CD14-positive monocyte (primary cell): ENCODE results near the gene FGD2. TPM values are rescaled to one million over a fixed set of nuclear protein-coding genes. Genes with fewer than 3 reads are reported as not detected.

Experiments used
- DNase-seq, 3 donors: peaks; one replicate each; pipeline ENCODE4 v3.0.0-alpha.2; 2011 to 2022
- H2AFZ ChIP-seq: 2 replicates; pipeline ENCODE4 v1.6.0; 2012; ENCODE audit warnings: mild to moderate bottlenecking, low read depth, low read length, inconsistent platforms; ENCODE audit not compliant: insufficient read depth, poor library complexity, severe bottlenecking
- H3K27ac ChIP-seq, 2 donors: 1 replicate in 1 of 2; 2 replicates in 1 of 2; pipeline ENCODE4 v1.5.1; 2012 to 2013; ENCODE audit warnings: low read length in 2 of 2, control low read depth in 1 of 2, inconsistent platforms in 1 of 2, low read depth in 1 of 2, mild to moderate bottlenecking in 1 of 2
- H3K27me3 ChIP-seq, 2 donors: one replicate each; pipeline versions ENCODE4 v1.6.0 to v1.6.1; 2011 to 2013; ENCODE audit warnings: low read length in 2 of 2; ENCODE audit not compliant: control insufficient read depth in 2 of 2, insufficient read depth in 2 of 2
- H3K36me3 ChIP-seq, 2 donors: replicated peaks in 1 of 2; 1 replicate in 1 of 2; 2 replicates in 1 of 2; pipeline versions ENCODE4 v1.5.1 to v1.6.1; 2012 to 2013; ENCODE audit warnings: low read length in 2 of 2, control low read depth in 1 of 2, inconsistent platforms in 1 of 2, mild to moderate bottlenecking in 1 of 2; ENCODE audit not compliant: insufficient read depth in 2 of 2, control insufficient read depth in 1 of 2
- H3K4me1 ChIP-seq, 2 donors: 1 replicate in 1 of 2; 2 replicates in 1 of 2; pipeline versions ENCODE4 v1.5.1 to v1.6.1; 2012 to 2013; ENCODE audit warnings: low read length in 2 of 2, control low read depth in 1 of 2, inconsistent platforms in 1 of 2, mild to moderate bottlenecking in 1 of 2, moderate library complexity in 1 of 2; ENCODE audit not compliant: insufficient read depth in 2 of 2, control insufficient read depth in 1 of 2
- H3K4me2 ChIP-seq: replicated peaks from 2 replicates; pipeline ENCODE3; 2012; ENCODE audit warnings: low read length, moderate library complexity, mild to moderate bottlenecking; ENCODE audit not compliant: poor library complexity, severe bottlenecking; ENCODE audit errors: extremely low read depth
- H3K4me3 ChIP-seq, 3 experiments: fragments of 200-600 bp in 1 of 3; sonication (generic) in 1 of 3; replicated peaks in 1 of 3; 1 replicate in 2 of 3; 2 replicates in 1 of 3; pipeline ENCODE4 v1.5.1; 2011 to 2013; ENCODE audit warnings: low read length in 3 of 3, mild to moderate bottlenecking in 3 of 3, control low read depth in 2 of 3, low read depth in 2 of 3, inconsistent platforms in 1 of 3, moderate library complexity in 1 of 3
- H3K79me2 ChIP-seq: 2 replicates; pipeline ENCODE4 v1.6.0; 2012; ENCODE audit warnings: mild to moderate bottlenecking, control low read depth, inconsistent platforms, low read length, moderate library complexity; ENCODE audit not compliant: insufficient read depth
- H3K9ac ChIP-seq: 2 replicates; pipeline ENCODE4 v1.6.0; 2017; ENCODE audit warnings: low read length, mild to moderate bottlenecking; ENCODE audit not compliant: insufficient read depth, poor library complexity, severe bottlenecking
- H3K9me3 ChIP-seq, 2 donors: replicated peaks in 1 of 2; 1 replicate in 1 of 2; 2 replicates in 1 of 2; pipeline versions ENCODE4 v1.5.1 to v1.6.1; 2012 to 2013; ENCODE audit warnings: low read length in 2 of 2, control low read depth in 1 of 2; ENCODE audit not compliant: control insufficient read depth in 1 of 2, insufficient read depth in 1 of 2
- H4K20me1 ChIP-seq: 2 replicates; pipeline ENCODE4 v1.6.0; 2012; ENCODE audit warnings: mild to moderate bottlenecking, low read length, control low read depth, moderate library complexity; ENCODE audit not compliant: insufficient read depth
- H3K27ac Mint-ChIP-seq, 7 donors: one replicate each; pipeline ENCODE4 v1.8.0; 2020; ENCODE audit warnings: mild to moderate bottlenecking in 7 of 7, mixed read lengths in 7 of 7, moderate library complexity in 6 of 7, inconsistent platforms in 2 of 7
- H3K27me3 Mint-ChIP-seq, 3 donors: one replicate each; pipeline ENCODE4 v1.8.0; 2021 to 2022; ENCODE audit warnings: low read depth in 3 of 3, mild to moderate bottlenecking in 3 of 3, mixed read lengths in 3 of 3, moderate library complexity in 3 of 3, inconsistent platforms in 1 of 3
- H3K36me3 Mint-ChIP-seq, 2 donors: one replicate each; pipeline ENCODE4 v1.8.0; 2020; ENCODE audit warnings: mixed read lengths in 2 of 2, inconsistent platforms in 1 of 2, mild to moderate bottlenecking in 1 of 2
- H3K4me1 Mint-ChIP-seq: one replicate; pipeline ENCODE4 v1.8.0; 2020; ENCODE audit warnings: mild to moderate bottlenecking, mixed read lengths
- H3K4me3 Mint-ChIP-seq, 2 donors: one replicate each; pipeline ENCODE4 v1.8.0; 2020; ENCODE audit warnings: mild to moderate bottlenecking in 2 of 2, mixed read lengths in 2 of 2, moderate library complexity in 1 of 2
- H3K9me3 Mint-ChIP-seq, 7 donors: one replicate each; pipeline ENCODE4 v1.8.0; 2020 to 2022; ENCODE audit warnings: mixed read lengths in 7 of 7, mild to moderate bottlenecking in 6 of 7, moderate library complexity in 6 of 7, inconsistent platforms in 2 of 7
- WGBS: methylation state at CpG from one replicate; pipeline ENCODE4 v1.1.5; 2013; ENCODE audit warnings: missing lambda C conversion rate; ENCODE audit not compliant: insufficient coverage; 5-methylcytosine and 5-hydroxymethylcytosine counted together
- intact Hi-C, 2 donors: fragments of 100-400 bp; cut with micrococcal nuclease; formaldehyde crosslinking; loops; one replicate each; pipeline versions ENCODE4 v1.15.0 to v1.15.1; 2023
- polyA plus RNA-seq, 3 donors: library from polyadenylated mRNA; depleted of rRNA in 1 of 3; unstranded in 2 of 3; stranded (reverse) in 1 of 3; fragments of 300-500 nt in 2 of 3; fragments of >200 nt in 1 of 3; fragmentation: Illumina TruSeq in 2 of 3; gene quantifications; 1 replicate in 2 of 3; 2 replicates in 1 of 3; pipeline ENCODE4 v1.2.3, GENCODE V29; 2012 to 2021
- TF ChIP-seq, protein P1 (sequence below): fragments of 200-600 bp; IDR thresholded peaks from one replicate; pipeline ENCODE4 v1.8.0; 2022; ENCODE audit warnings: antibody characterized with exemption, mild to moderate bottlenecking

FGD2 gene
- polyA plus RNA-seq, 3 donors = 25.3 to 356 (median 50.0) TPM

DNA sequence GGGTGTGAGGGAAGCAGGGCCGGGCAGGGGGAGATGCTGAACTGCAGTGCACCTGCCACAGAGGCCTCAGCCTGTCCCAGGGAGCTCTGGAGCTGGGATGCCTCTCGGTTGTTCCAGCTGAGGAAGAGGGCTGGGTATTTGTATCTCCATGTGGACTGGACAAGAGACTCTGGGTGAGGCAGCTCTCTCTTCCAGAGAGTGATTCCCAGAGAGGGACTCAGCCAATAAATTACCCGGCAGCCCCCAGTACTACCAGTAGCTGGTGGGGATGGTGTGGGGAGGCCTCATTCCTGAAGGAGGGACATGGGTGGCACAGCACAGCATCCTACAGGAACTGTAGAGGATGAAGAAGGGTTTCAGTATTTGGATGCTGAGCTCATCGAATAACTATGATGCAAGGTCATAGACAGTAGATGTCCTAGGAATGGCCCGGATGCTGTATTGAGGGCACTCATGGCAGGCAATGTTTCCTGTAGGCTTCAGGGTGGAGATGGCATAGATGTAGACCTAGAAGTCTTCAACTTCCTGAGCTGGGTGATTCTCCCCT is 1.4 kb downstream of the FGD2 start:
- Histone ChIP-seq H3K4me2 (peak overlapping the region; percentile 92), H3K27ac (peak overlapping the region; percentile 86 to 94), H4K20me1 (peaks cover 47% of the 10 kb centered on the region), H3K4me1 (peaks cover 50 to 68% of the 10 kb centered on the region in 2 donors), H3K9ac (peak overlapping the region; percentile 70), H3K79me2 (peaks cover 65% of the 10 kb centered on the region), H2AFZ (no peak overlapping the region), H3K36me3 (peaks cover 30 to 33% of the 10 kb centered on the region in 2 donors), H3K4me3 (peak overlapping the region; percentile 87 to 93 (median 92)), H3K27me3 (no peaks in the 10 kb centered on the region), H3K9me3 (no peaks in the 10 kb centered on the region)
- peak in 2 of 3 donors; percentile 30 to 49 for DNase-seq
- TF ChIP-seq, protein P1, sequence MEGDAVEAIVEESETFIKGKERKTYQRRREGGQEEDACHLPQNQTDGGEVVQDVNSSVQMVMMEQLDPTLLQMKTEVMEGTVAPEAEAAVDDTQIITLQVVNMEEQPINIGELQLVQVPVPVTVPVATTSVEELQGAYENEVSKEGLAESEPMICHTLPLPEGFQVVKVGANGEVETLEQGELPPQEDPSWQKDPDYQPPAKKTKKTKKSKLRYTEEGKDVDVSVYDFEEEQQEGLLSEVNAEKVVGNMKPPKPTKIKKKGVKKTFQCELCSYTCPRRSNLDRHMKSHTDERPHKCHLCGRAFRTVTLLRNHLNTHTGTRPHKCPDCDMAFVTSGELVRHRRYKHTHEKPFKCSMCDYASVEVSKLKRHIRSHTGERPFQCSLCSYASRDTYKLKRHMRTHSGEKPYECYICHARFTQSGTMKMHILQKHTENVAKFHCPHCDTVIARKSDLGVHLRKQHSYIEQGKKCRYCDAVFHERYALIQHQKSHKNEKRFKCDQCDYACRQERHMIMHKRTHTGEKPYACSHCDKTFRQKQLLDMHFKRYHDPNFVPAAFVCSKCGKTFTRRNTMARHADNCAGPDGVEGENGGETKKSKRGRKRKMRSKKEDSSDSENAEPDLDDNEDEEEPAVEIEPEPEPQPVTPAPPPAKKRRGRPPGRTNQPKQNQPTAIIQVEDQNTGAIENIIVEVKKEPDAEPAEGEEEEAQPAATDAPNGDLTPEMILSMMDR = no peak
- Mint-ChIP-seq H3K4me1 (peaks cover 61% of the 10 kb centered on the region), H3K27me3 (peaks cover 0 to 4% (median 0%) of the 10 kb centered on the region in 3 donors), H3K36me3 (peaks cover 22 to 39% of the 10 kb centered on the region in 2 donors), H3K27ac (peak overlapping the region; percentile 93 to 98 (median 96)), H3K9me3 (peaks cover 0 to 2% (median 0%) of the 10 kb centered on the region in 7 donors), H3K4me3 (peak overlapping the region; percentile 89 to 99)
- intact Hi-C loops = loop anchor here in 1 of 2 donors (2.0 kb wide), 1 partner anchor 20 kb away; the partner anchor contains the start of gene MTCH1
- 43% methylated on average over 3 of the region's 5 CpGs for WGBS

DNA sequence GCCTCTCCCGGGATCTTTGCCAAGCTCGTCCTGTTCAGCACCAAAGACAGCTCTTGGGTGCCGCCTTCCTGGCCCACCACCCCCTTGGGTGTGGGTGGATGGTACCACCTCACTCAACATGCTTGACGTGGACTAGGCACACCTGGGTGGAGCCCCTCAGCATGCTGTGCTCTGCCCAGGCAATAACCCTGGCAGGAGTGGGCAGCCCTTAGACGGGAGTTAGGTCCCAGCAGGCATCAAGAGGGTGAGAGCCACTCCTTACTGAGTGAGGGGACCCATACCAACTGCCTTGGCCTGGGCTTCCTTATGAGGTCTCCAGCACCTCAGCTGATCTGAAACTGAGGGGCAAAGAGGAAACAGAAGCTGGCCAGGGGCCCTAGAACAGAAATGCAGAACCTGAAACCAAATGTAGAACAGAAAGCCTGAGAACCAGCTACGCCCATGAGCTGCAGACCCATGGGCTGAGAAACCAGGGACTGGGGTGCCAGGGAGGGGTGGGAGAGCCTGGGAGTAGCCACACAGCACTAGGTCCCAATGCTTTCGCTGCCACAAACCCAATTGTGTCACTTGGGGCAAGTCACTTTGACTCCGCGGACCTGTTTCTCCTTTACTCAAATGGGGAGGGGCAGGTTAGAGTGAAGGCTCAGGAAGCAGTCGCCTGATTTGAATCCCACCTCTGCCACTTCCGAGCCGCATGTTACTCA is 2.0 kb downstream of the FGD2 start:
- peak overlapping the region; percentile 87 to 93 (median 92) for H3K4me3 ChIP-seq
- peaks cover 25 to 44% of the 10 kb centered on the region in 2 donors for H3K36me3 Mint-ChIP-seq
- peaks cover 35 to 39% of the 10 kb centered on the region in 2 donors for H3K36me3 ChIP-seq
- H3K9me3 ChIP-seq = no peaks in the 10 kb centered on the region
- peak overlapping the region; percentile 92 for H3K4me2 ChIP-seq
- peaks cover 53% of the 10 kb centered on the region for H4K20me1 ChIP-seq
- peak overlapping the region; percentile 70 for H3K9ac ChIP-seq
- TF ChIP-seq, protein P1 = no peak
- H3K27ac ChIP-seq = peak overlapping the region; percentile 86 to 94
- peaks cover 0 to 2% (median 0%) of the 10 kb centered on the region in 7 donors for H3K9me3 Mint-ChIP-seq
- no peak overlapping the region for H2AFZ ChIP-seq
- DNase-seq = peak; percentile 77 to 88 (median 79)
- WGBS = 0% methylated on average over 4 of the region's 12 CpGs
- peak overlapping the region; percentile 93 to 98 (median 96) for H3K27ac Mint-ChIP-seq
- H3K79me2 ChIP-seq = peaks cover 70% of the 10 kb centered on the region
- intact Hi-C loops = loop anchor here in 1 of 2 donors (2.0 kb wide), 1 partner anchor 21 kb away; the partner anchor contains the start of gene MTCH1
- H3K4me1 Mint-ChIP-seq = peaks cover 62% of the 10 kb centered on the region
- peaks cover 48 to 64% of the 10 kb centered on the region in 2 donors for H3K4me1 ChIP-seq
- no peaks in the 10 kb centered on the region for H3K27me3 ChIP-seq
- peaks cover 0 to 4% (median 0%) of the 10 kb centered on the region in 3 donors for H3K27me3 Mint-ChIP-seq
- peak overlapping the region; percentile 89 to 99 for H3K4me3 Mint-ChIP-seq
